ENCODE data around the gene BMPR2. TPM values are rescaled to one million over a fixed set of nuclear protein-coding genes. Genes with fewer than 3 reads are reported as not detected.

The BMPR2 gene
- total and polyA plus RNA-seq, 2 of the 4 experiments (the other 2 are of a cell fraction): 17.0 to 30.1 TPM

GRCh38 chr2:202418027-202418426, 41.9 kb downstream of the BMPR2 start:
- no peak overlapping the region for H2BK20ac ChIP-seq (ENCODE audit: low read depth, low read length)
- H2AFZ ChIP-seq (replicated peaks; ENCODE audit: low read length, poor library complexity): no peak overlapping the region
- no peak overlapping the region for H4K91ac ChIP-seq (ENCODE audit: insufficient read depth, low read depth, low read length)
- no peak overlapping the region for H3K4me3 ChIP-seq (ENCODE audit: insufficient read depth, low read depth, low read length)
- in situ Hi-C loops (cut with MboI; ENCODE audit: low sequenced_read_pairs): no loop called here
- no peak overlapping the region for H3K56ac ChIP-seq (ENCODE audit: extremely low read depth, insufficient read depth, low read length)
- no peaks in the 10 kb centered on the region for H3K4me1 ChIP-seq (ENCODE audit: control insufficient read depth, insufficient read depth, low read length)
- WGBS, 2 experiments (ENCODE audit: extremely low coverage in 2 of 2, insufficient read length in 1 of 2): no CpG with 5 or more reads among the region's 1 CpG
- dilution Hi-C loops (cut with HindIII; ENCODE audit: low sequenced_read_pairs, unreplicated experiment): no loop called here
- no peak for ATAC-seq (ENCODE audit: low read depth)
- H4K5ac ChIP-seq (ENCODE audit: low read depth, low read length): no peak overlapping the region
- TF ChIP-seq CTCF (conservative IDR thresholded peaks at IDR 0.05; ENCODE audit: low read depth, low read length) (no peak), MXI1 (IDR thresholded peaks at IDR 0.05; ENCODE audit: borderline replicate concordance, low read depth, low read length) (no peak), RAD21 (IDR thresholded peaks at IDR 0.05; ENCODE audit: low read length) (no peak), RCOR1 (IDR thresholded peaks at IDR 0.05; ENCODE audit: insufficient replicate concordance, low read length) (no peak), SMC3 (IDR thresholded peaks at IDR 0.05; ENCODE audit: low read depth, low read length) (no peak), MAFK (IDR thresholded peaks at IDR 0.05; ENCODE audit: low read depth, low read length) (no peak), USF2 (IDR thresholded peaks at IDR 0.05; ENCODE audit: low read depth, low read length) (no peak), CEBPB (IDR thresholded peaks at IDR 0.05; ENCODE audit: low read depth, low read length) (no peak), MAZ (IDR thresholded peaks at IDR 0.05; ENCODE audit: borderline replicate concordance, low read depth, low read length) (no peak), ELK1 (IDR thresholded peaks at IDR 0.05; ENCODE audit: borderline replicate concordance, low read depth, low read length) (no peak), FOS (IDR thresholded peaks at IDR 0.05; ENCODE audit: low read depth, low read length) (no peak), NFE2L2 (IDR thresholded peaks at IDR 0.05; ENCODE audit: low read depth, low read length) (no peak), POLR2A (IDR thresholded peaks at IDR 0.05; ENCODE audit: low read depth, low read length) (no peak)
- no peaks in the 10 kb centered on the region for H3K9me3 ChIP-seq (ENCODE audit: control insufficient read depth, insufficient read depth, low read length)
- no peak overlapping the region for H2BK15ac ChIP-seq (ENCODE audit: low read depth, low read length)
- no peaks in the 10 kb centered on the region for H3K36me3 ChIP-seq (ENCODE audit: control insufficient read depth, insufficient read depth, low read length)
- no peak for DNase-seq
- H3K4ac ChIP-seq (ENCODE audit: low read depth, low read length): no peak overlapping the region
- BruUV-seq (replicated peaks): no TSS peak
- no peak overlapping the region for H3K23ac ChIP-seq (ENCODE audit: low read depth, low read length)
- H3K9me1 ChIP-seq (ENCODE audit: insufficient read depth, low read length): peaks cover 2% of the 10 kb centered on the region; the same call in 1 of the 2 replicates
- no peak overlapping the region for H3K27ac ChIP-seq (ENCODE audit: insufficient read depth, low read length)
- H3K27me3 ChIP-seq (ENCODE audit: control insufficient read depth, insufficient read depth, low read length): no peaks in the 10 kb centered on the region
- H4K20me1 ChIP-seq (ENCODE audit: insufficient read depth, low read length): no peaks in the 10 kb centered on the region; the same call in 1 of the 2 replicates
- no peak overlapping the region for H2AK9ac ChIP-seq (replicated peaks; ENCODE audit: low read depth, low read length, poor library complexity)
- H2BK120ac ChIP-seq (ENCODE audit: low read depth, low read length): no peak overlapping the region
- ChIA-PET POLR2A (ENCODE audit: unreplicated experiment) (no interaction called here), CTCF (no interaction called here)
- intact Hi-C loops (cut with micrococcal nuclease): no loop called here
- H3K18ac ChIP-seq (ENCODE audit: low read depth, low read length): no peak overlapping the region
- H3K4me2 ChIP-seq (ENCODE audit: low read depth, low read length): no peak overlapping the region
- no peak overlapping the region for H2BK5ac ChIP-seq (ENCODE audit: low read depth, low read length, poor library complexity, severe bottlenecking)
- no peak overlapping the region for H3K9ac ChIP-seq (ENCODE audit: low read depth, low read length)
- no peak overlapping the region for H2AK5ac ChIP-seq (ENCODE audit: low read depth, low read length)
- H3K79me1 ChIP-seq (ENCODE audit: low read depth in 1 of 2, low read length in 2 of 2): peaks cover 20 to 77% of the 10 kb centered on the region in 2 experiments
- no peak overlapping the region for H4K8ac ChIP-seq (ENCODE audit: low read depth in 2 of 2, low read length in 2 of 2)
- H3K14ac ChIP-seq (replicated peaks; ENCODE audit: low read depth, low read length): no peak overlapping the region
